Measurements from ENCODE around the gene HOXA3. TPM values are rescaled to one million over a fixed set of nuclear protein-coding genes. Genes with fewer than 3 reads are reported as not detected.

HOXA3 gene
- total RNA-seq, 1 donor from 2014 or later = not detected

GRCh38 chr7:27071622-27072390 lies 80.6 kb downstream of the HOXA3 start:
- no peaks in the 10 kb centered on the region for H3K9me3 Mint-ChIP-seq
- H3K36me3 Mint-ChIP-seq (ENCODE audit: low read depth) = no peaks in the 10 kb centered on the region
- DNase-seq (ENCODE audit: low spot score) = no peak
- intact Hi-C loops (cut with micrococcal nuclease) = no loop called here
- no peak overlapping the region for H3K4me3 Mint-ChIP-seq (ENCODE audit: low read depth)
- H3K27me3 Mint-ChIP-seq (ENCODE audit: low read depth) = peaks cover 5% of the 10 kb centered on the region
- no peak overlapping the region for H3K27ac Mint-ChIP-seq
- H3K4me1 Mint-ChIP-seq (ENCODE audit: low read depth) = no peaks in the 10 kb centered on the region

GRCh38 chr7:27068259-27068658 lies 84.1 kb downstream of the HOXA3 start:
- Mint-ChIP-seq H3K4me3 (ENCODE audit: low read depth) (no peak overlapping the region), H3K27me3 (ENCODE audit: low read depth) (peaks cover 3% of the 10 kb centered on the region), H3K27ac (no peak overlapping the region), H3K36me3 (ENCODE audit: low read depth) (no peaks in the 10 kb centered on the region), H3K9me3 (no peaks in the 10 kb centered on the region), H3K4me1 (ENCODE audit: low read depth) (no peaks in the 10 kb centered on the region)
- intact Hi-C loops (cut with micrococcal nuclease) = no loop called here
- no peak for DNase-seq (ENCODE audit: low spot score)

DNA sequence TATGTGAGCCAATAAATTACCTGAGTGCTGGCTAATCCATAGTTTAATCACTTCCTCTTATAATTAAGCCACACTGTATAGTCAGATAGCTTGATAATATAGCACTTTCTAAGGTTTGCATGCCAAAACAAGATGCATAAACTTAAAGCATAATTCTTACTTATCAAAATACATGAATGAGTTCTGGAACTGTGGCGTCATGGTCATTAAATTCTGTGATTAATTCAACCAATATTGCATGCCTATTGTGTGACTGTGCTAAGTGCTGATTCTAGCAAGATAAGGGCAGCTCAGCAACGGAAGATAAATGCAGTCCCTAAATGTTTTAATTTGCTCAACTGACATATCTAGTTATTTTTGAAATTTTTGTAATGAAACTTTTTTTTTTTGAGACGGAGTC lies 86.2 kb downstream of the HOXA3 start:
- H3K9me3 Mint-ChIP-seq = no peaks in the 10 kb centered on the region
- no peaks in the 10 kb centered on the region for H3K4me1 Mint-ChIP-seq (ENCODE audit: low read depth)
- peaks cover 3% of the 10 kb centered on the region for H3K27me3 Mint-ChIP-seq (ENCODE audit: low read depth)
- no peak overlapping the region for H3K4me3 Mint-ChIP-seq (ENCODE audit: low read depth)
- intact Hi-C loops (cut with micrococcal nuclease) = no loop called here
- DNase-seq (ENCODE audit: low spot score) = no peak
- H3K36me3 Mint-ChIP-seq (ENCODE audit: low read depth) = no peaks in the 10 kb centered on the region
- no peak overlapping the region for H3K27ac Mint-ChIP-seq

DNA sequence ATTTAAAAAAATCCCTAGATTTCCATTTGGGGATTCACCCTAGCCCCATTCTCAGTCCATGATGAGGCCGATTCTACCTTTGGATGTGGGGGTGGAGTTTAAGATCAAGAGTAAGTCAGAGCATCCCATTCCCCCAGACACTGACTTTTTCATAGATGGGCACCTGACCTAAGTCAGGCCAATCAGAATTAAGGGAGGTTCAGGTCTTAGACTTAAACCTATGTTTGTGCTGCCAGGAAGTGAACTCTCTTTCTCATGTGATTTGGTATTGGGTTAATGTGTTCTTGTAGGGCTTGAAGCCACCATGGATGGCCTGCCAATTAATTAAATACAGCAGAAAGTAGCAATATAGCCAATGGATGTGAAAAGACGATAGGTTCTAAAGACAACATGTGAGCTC lies 86.7 kb downstream of the HOXA3 start:
- H3K4me1 Mint-ChIP-seq (ENCODE audit: low read depth) = no peaks in the 10 kb centered on the region
- H3K27me3 Mint-ChIP-seq (ENCODE audit: low read depth) = peaks cover 7% of the 10 kb centered on the region
- H3K36me3 Mint-ChIP-seq (ENCODE audit: low read depth) = no peaks in the 10 kb centered on the region
- H3K9me3 Mint-ChIP-seq = no peaks in the 10 kb centered on the region
- intact Hi-C loops (cut with micrococcal nuclease) = no loop called here
- H3K27ac Mint-ChIP-seq = no peak overlapping the region
- no peak overlapping the region for H3K4me3 Mint-ChIP-seq (ENCODE audit: low read depth)
- DNase-seq (ENCODE audit: low spot score) = no peak

DNA sequence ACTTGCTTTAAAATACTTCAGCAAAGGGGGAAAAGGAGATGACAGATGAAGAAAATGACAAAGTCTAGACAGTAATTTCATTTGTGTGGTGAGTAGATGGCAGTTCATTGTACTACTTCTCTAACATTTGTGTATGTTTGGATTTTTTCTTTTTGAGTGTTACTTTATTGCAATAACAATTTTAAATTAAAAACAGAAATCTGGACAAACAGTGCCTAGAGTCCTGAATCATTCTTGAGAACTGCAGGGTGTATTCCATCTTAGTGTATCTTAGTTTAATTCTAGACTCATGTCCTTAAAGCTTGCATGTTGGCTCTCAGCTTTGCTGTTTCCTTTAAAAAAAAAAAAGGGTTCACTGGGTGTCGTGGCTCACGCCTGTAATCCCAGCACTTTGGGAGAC lies 87.7 kb downstream of the HOXA3 start:
- Mint-ChIP-seq H3K27ac (no peak overlapping the region), H3K36me3 (ENCODE audit: low read depth) (no peaks in the 10 kb centered on the region), H3K4me3 (ENCODE audit: low read depth) (no peak overlapping the region), H3K27me3 (ENCODE audit: low read depth) (peaks cover 12% of the 10 kb centered on the region), H3K4me1 (ENCODE audit: low read depth) (no peaks in the 10 kb centered on the region), H3K9me3 (no peaks in the 10 kb centered on the region)
- DNase-seq (ENCODE audit: low spot score) = no peak
- intact Hi-C loops (cut with micrococcal nuclease) = no loop called here

DNA sequence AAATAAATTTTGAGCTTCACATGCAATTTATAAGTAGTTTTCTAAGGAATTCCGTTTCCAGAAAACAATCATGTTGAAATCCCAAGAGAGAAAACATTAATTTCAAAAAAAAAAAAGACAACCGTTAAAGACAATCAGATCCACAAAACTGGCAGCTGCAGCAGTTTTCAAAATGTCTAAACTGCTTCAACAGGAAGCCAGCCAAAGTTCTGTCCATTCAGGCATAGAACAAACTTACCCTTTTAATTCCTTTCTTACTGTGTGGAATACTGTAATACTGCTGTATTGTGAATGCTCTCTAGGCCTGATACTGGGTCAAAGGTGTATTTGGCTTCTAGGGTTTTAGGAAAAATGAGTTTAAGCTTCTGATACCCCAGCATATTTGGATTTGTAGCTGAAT lies 88.2 kb downstream of the HOXA3 start:
- no peaks in the 10 kb centered on the region for H3K4me1 Mint-ChIP-seq (ENCODE audit: low read depth)
- H3K4me3 Mint-ChIP-seq (ENCODE audit: low read depth) = no peak overlapping the region
- H3K9me3 Mint-ChIP-seq = no peaks in the 10 kb centered on the region
- no peak for DNase-seq (ENCODE audit: low spot score)
- intact Hi-C loops (cut with micrococcal nuclease) = no loop called here
- no peak overlapping the region for H3K27ac Mint-ChIP-seq
- no peaks in the 10 kb centered on the region for H3K36me3 Mint-ChIP-seq (ENCODE audit: low read depth)
- H3K27me3 Mint-ChIP-seq (ENCODE audit: low read depth) = peaks cover 16% of the 10 kb centered on the region

GRCh38 chr7:27062946-27063345 lies 89.4 kb downstream of the HOXA3 start:
- DNase-seq (ENCODE audit: low spot score) = no peak
- Mint-ChIP-seq H3K4me3 (ENCODE audit: low read depth) (no peak overlapping the region), H3K36me3 (ENCODE audit: low read depth) (no peaks in the 10 kb centered on the region), H3K9me3 (no peaks in the 10 kb centered on the region), H3K4me1 (ENCODE audit: low read depth) (no peaks in the 10 kb centered on the region), H3K27ac (no peak overlapping the region), H3K27me3 (ENCODE audit: low read depth) (peaks cover 17% of the 10 kb centered on the region)
- intact Hi-C loops (cut with micrococcal nuclease) = no loop called here

Other genes starting within 250 kb of the HOXA3 start
- 0.11 and 0.16 TPM in 2 replicates for gene HOXA1, start 56.6 kb downstream of the HOXA3 start, total RNA-seq
- gene HOXA2, start 49.9 kb downstream of the HOXA3 start, total RNA-seq = not detected in 2 replicates
- not detected in 2 replicates for gene HOXA4, start 21.8 kb downstream of the HOXA3 start, total RNA-seq
- not detected in 2 replicates for gene HOXA5, start 8.9 kb downstream of the HOXA3 start, total RNA-seq
- gene HOXA6, start 4.8 kb downstream of the HOXA3 start, total RNA-seq = not detected in 2 replicates
- gene HOXA7, start 4.1 kb upstream of the HOXA3 start, total RNA-seq = not detected in 2 replicates
- not detected in 2 replicates for gene HOXA9, start 13.0 kb upstream of the HOXA3 start, total RNA-seq
- gene HOXA10, start 21.7 kb upstream of the HOXA3 start, total RNA-seq = not detected in 2 replicates
- gene HOXA11, start 32.6 kb upstream of the HOXA3 start, total RNA-seq = not detected in 2 replicates
- not detected in 2 replicates for gene HOXA13, start 47.5 kb upstream of the HOXA3 start, total RNA-seq
- gene EVX1, start 90.2 kb upstream of the HOXA3 start, total RNA-seq = not detected in 2 replicates